NCI-H226 (cell line): Measurements from ENCODE around the gene DNAAF6.
"Not testable (repeated sequence)": the region's sequence is repeated elsewhere in the genome, so short reads cannot be mapped to it uniquely, and the experiment has no call there.

Experiments used
- DNase-seq: peaks from one replicate; pipeline ENCODE4 v3.0.0-alpha.2; 2015

DNAAF6 gene

GRCh38 chrX:107205770-107206696, at the start of gene DNAAF6, which contains the start of gene NUP62CL:
DNAAF6 (plus strand) TSS chrX:107206611; CDS start chrX:107212876, 6,265 bp downstream.
NUP62CL (minus strand) TSS chrX:107206433; CDS start chrX:107175146, 31,287 bp downstream.
- DNase-seq = peak; percentile 49

DNA sequence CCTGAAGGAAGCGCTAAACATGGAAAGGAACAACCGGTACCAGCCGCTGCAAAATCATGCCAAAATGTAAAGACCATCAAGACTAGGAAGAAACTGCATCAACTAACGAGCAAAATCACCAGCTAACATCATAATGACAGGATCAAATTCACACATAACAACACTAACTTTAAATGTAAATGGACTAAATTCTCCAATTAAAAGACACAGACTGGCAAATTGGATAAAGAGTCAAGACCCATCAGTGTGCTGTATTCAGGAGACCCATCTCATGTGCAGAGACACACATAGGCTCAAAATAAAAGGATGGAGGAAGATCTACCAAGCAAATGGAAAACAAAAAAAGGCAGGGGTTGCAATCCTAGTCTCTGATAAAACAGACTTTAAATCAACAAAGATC, 48.8 kb upstream of the DNAAF6 start:
- DNase-seq = not testable (repeated sequence)

DNA sequence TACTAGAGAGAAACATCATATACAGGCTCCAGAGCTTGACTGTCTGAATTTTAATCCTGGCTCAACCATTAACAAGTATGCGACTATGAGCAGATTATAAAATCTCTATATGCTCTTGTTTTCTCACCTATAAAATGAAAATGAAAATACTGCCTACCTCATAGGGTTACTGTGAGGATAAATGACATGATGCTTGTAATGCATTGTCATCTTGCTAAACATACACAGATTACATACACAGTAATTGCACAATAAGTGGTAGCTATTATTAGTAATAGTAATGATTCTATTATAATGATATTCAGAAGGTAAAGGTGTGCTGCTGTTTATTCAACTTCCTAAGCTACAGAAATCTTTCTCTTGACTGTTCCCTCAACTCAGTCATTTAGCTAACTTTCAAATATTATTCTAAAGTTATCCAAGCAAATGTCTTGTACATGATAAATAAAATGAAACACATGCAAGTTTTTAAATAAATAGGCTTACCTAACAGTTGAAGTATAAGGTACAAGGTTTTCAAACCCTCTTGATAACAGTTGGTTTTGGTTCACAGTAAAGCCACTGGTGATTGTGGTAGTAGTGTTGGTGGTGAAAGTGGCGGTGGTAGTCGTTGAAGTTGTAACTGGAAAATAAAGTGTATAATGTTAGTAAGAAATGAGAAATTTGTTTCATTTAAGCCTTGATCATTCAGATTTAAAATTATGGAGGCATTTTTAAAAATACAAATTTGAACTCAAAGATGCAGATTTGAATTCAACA, 39.1 kb upstream of the DNAAF6 start:
- DNase-seq = no peak

DNA sequence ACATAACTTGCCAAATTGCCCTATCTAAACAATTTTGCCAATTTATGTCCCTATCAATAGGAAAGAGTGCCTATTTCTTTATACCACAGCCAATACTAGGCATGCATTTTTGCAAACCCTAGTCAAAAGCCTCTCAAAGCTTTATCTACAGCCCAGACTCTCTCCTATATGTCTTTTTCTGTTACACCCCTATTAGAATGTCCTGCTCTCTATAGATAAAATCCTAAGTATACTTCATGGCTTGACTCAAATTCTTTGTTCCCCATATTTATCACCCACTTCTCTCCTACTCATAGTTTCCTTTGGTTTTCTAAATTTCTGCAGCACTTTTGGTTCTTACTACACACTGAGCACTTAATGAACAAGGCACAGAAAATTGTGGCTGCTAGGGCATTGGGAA, 38.2 kb upstream of the DNAAF6 start:
- no peak for DNase-seq

GRCh38 chrX:107168712-107169111, 37.7 kb upstream of the DNAAF6 start:
- no peak for DNase-seq

- DNase-seq = no peak
These were observed 34.9 kb upstream of the DNAAF6 start for GRCh38 chrX:107171369-107172102.

- no peak for DNase-seq
These were observed 9.1 kb upstream of the DNAAF6 start for GRCh38 chrX:107197319-107197718.

DNA sequence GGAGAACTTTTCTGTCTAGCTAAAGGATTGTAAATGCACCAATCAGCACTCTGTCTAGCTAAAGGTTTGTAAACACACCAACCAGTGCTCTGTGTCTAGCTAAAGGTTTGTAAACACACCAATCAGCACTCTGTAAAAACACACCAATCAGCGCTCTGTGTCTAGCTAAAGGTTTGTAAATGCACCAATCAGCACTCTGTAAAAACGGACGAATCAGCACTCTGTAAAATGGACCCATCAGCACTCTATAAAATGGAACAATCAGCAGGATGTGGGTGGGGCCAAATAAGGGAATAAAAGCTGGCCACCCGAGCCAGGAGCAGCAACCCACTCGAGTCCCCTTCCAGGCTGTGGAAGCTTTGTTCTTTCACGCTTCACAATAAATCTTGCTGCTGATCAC, 8.3 kb upstream of the DNAAF6 start:
- not testable (repeated sequence) for DNase-seq

GRCh38 chrX:107199491-107199890, 6.9 kb upstream of the DNAAF6 start:
- DNase-seq = no peak

GRCh38 chrX:107204068-107204605, 2.3 kb upstream of the DNAAF6 start:
- no peak for DNase-seq

- DNase-seq = no peak
These were observed 270 bp downstream of the DNAAF6 start for GRCh38 chrX:107206697-107207065.

- no peak for DNase-seq
These were observed 678 bp downstream of the DNAAF6 start for GRCh38 chrX:107207089-107207488.

DNA sequence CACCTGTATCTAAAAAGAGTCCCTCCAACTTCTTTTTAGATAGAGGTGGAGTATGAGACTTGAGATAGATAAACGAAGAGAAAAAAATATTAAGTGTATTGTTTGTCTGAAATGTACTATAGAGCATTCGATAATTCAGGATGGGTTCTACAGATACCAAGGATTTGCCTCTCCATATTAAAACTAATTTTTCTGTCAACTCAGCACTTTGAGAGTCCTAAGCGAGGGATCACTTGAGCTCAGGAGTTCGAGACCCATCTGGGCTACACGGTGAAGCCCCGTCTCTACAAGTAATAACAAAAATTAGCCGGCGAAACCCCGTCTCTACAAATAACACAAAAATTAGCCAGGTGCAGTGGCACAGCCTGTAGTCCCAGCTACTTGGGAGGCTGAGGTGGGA, 1.5 kb downstream of the DNAAF6 start:
- no peak for DNase-seq

GRCh38 chrX:107213477-107213876, 7.1 kb downstream of the DNAAF6 start:
- no peak for DNase-seq

DNA sequence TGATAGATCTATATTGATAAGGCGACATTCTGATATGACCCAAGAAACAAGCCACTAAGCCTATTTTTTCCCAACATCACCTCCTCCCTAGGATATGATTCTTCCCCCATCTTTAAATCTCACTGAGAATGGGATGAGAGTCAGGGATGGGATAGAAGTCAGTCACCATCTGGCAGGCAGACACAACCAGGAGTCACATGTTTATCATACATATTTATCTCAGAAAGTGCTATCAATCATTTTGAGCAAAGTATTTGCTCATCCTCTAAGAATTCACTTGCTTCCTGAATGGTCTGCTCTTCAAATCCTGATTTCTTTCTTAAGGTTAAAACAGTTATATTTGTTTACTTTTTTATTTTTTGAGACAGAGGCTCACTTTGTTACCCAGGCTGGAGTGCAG, 20.3 kb downstream of the DNAAF6 start:
- DNase-seq = peak; percentile 23

- no peak for DNase-seq
These were observed 21.5 kb downstream of the DNAAF6 start for GRCh38 chrX:107227780-107228485.

GRCh38 chrX:107228486-107228819, 22.0 kb downstream of the DNAAF6 start:
- DNase-seq = no peak

DNA sequence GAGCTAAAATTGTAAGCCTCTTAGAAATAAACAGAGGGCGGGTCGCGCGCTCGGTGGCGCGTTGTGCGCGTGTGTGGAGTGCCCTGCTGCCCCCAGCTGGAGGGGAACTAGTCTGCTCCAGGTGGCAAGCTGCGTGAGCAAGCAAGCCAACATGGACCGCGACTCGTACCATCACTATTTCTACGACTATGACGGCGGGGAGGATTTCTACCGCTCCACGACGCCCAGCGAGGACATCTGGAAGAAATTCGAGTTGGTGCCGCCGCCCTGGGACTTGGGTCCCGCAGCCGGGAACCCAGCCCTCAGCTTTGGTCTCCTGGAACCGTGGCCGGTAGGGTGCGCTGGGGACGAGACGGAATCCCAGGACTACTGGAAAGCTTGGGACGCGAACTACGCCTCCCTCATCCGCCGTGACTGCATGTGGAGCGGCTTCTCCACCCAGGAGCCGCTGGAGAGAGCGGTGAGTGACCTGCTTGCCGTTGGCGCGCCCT, 66.1 kb downstream of the DNAAF6 start:
- no peak for DNase-seq

DNA sequence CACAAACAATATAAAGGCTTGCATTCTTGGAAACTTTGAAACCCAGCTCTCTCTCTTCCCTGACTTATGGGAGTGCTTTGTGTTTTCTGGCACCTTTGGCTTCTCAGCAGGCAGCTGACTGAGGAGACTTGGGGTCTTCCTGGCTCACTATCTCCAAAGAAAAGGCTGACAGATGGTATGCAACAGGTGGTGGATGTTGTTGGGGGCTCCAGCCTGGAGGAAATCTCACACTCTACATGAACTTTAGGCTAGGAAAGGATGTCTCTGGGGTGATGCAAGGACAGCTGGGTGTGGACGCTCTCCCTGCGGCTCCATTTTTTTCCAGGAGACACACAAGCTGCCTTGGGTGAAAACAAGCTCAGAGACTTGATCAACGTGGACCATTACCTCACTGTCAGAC, 67.4 kb downstream of the DNAAF6 start:
- DNase-seq = no peak

DNA sequence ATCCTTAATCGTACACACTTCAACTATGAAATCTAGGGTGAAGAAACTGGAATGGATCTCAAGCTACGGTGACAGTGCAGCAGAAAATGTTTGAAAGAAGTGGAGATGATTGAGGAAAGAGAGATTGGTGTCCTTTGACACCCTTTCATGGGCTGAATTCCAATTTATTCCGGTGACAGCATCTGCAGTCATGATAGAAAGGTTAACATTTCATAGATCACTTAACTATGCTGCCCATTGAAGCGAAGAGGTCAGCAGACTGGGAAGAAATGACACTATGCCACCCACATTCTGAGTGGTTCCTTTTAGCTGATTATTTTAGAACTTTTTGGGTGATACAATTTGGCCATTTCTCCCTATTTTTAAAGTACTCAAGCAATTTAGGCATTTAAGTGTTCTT, 82.3 kb downstream of the DNAAF6 start:
- DNase-seq = no peak

DNA sequence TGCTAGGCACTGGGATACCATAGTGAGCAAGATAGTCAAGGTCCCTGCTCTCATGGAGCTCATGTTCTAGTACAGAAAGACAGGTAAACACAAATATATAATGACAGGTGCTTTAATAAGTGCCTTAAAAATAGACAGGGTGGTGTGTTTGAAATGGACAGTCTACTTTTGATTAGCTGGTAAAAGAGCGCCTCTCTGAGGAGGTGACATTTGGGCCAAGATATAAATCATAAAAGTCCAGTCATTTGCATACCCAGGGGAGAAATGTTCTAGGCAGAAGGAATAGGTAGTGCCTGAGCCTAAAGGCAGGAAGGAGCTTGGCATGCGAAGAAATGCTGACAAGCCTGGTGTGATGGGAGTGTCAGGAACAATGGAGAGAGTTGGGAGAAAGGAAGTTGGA, 83.6 kb downstream of the DNAAF6 start:
- DNase-seq = no peak

GRCh38 chrX:107293056-107293455, 86.6 kb downstream of the DNAAF6 start:
- no peak for DNase-seq
